Left lung (tissue), 10 donors: Measurements from ENCODE around the gene GHR. TPM values are rescaled to one million over a fixed set of nuclear protein-coding genes. Genes with fewer than 3 reads are reported as not detected.

ENCODE experiments used
- ATAC-seq: fragments of 200-7000 bp; cut with Tn5 transposase; one replicate; pipeline ENCODE4 v1.9.1; 2020; ENCODE audit warnings: moderate library complexity
- DNase-seq, 4 donors: peaks; one replicate each; pipeline ENCODE4 v3.0.0-alpha.2; 2013 to 2020
- H3K27ac ChIP-seq, 2 donors: fragments of 200-600 bp; sonication (generic) in 1 of 2; one replicate each; pipeline versions ENCODE4 v1.5.0 to v1.8.0; 2020 to 2021
- H3K27me3 ChIP-seq, 2 donors: fragments of 200-600 bp; sonication (generic) in 1 of 2; one replicate each; pipeline versions ENCODE4 v1.5.0 to v1.8.0; 2020 to 2021
- H3K36me3 ChIP-seq, 2 donors: fragments of 200-600 bp; sonication (generic) in 1 of 2; one replicate each; pipeline versions ENCODE4 v1.5.0 to v1.8.0; 2020 to 2021
- H3K4me1 ChIP-seq, 2 donors: fragments of 200-600 bp; one replicate each; pipeline ENCODE4 v1.8.0; 2021
- H3K4me3 ChIP-seq, 2 donors: fragments of 200-600 bp; sonication (generic) in 1 of 2; one replicate each; pipeline versions ENCODE4 v1.5.0 to v1.8.0; 2020 to 2021; ENCODE audit warnings: mild to moderate bottlenecking in 1 of 2
- H3K9me3 ChIP-seq, 2 donors: fragments of 200-600 bp; sonication (generic) in 1 of 2; one replicate each; pipeline versions ENCODE4 v1.5.0 to v1.8.0; 2020 to 2021
- intact Hi-C, 2 donors: fragments of 100-400 bp; cut with DNase I; formaldehyde crosslinking; loops; one replicate each; pipeline versions ENCODE4 v1.11.2 to v1.14.2; 2022
- polyA plus RNA-seq, 6 donors: library from polyadenylated mRNA; unstranded; fragments of 120-200 nt; gene quantifications; one replicate each; pipeline ENCODE4 v1.2.1, GENCODE V29; 2013; ENCODE audit not compliant: insufficient read length in 6 of 6
- total RNA-seq, 2 donors: library from RNA; stranded (reverse); fragmentation: NEBNext Ultra II Directional; extraction: Animal tissue kit (Norgen Biotek cat#: 25700); gene quantifications; one replicate each; pipeline ENCODE4 v1.2.1, GENCODE V29; 2021
- TF ChIP-seq, protein P1 (sequence below), 2 donors: fragments of 200-600 bp; sonication (generic) in 1 of 2; IDR thresholded peaks; one replicate each; pipeline versions ENCODE4 v1.5.0 to v1.8.0; 2021; ENCODE audit warnings: antibody characterized with exemption in 2 of 2
- donor health status: DM: no; HTN: yes; CAD: no.
- donor health status: DM: no; HTN: no; CAD: no.

GHR gene
- total and polyA plus RNA-seq, 8 donors: 5.7 to 30.5 (median 26.3) TPM

GRCh38 chr5:42592401-42593140 is 169.3 kb downstream of the GHR start:
- intact Hi-C loops: no loop called here
- Histone ChIP-seq H3K4me1 (peaks cover 10 to 17% of the 10 kb centered on the region in 2 donors), H3K27ac (no peak overlapping the region), H3K36me3 (no peaks in the 10 kb centered on the region), H3K27me3 (no peaks in the 10 kb centered on the region), H3K4me3 (no peak overlapping the region), H3K9me3 (no peaks in the 10 kb centered on the region)
- ATAC-seq (no peak), DNase-seq (no peak)
- TF ChIP-seq, protein P1, sequence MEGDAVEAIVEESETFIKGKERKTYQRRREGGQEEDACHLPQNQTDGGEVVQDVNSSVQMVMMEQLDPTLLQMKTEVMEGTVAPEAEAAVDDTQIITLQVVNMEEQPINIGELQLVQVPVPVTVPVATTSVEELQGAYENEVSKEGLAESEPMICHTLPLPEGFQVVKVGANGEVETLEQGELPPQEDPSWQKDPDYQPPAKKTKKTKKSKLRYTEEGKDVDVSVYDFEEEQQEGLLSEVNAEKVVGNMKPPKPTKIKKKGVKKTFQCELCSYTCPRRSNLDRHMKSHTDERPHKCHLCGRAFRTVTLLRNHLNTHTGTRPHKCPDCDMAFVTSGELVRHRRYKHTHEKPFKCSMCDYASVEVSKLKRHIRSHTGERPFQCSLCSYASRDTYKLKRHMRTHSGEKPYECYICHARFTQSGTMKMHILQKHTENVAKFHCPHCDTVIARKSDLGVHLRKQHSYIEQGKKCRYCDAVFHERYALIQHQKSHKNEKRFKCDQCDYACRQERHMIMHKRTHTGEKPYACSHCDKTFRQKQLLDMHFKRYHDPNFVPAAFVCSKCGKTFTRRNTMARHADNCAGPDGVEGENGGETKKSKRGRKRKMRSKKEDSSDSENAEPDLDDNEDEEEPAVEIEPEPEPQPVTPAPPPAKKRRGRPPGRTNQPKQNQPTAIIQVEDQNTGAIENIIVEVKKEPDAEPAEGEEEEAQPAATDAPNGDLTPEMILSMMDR (IDR thresholded peaks at IDR 0.05): no peak

- intact Hi-C loops: no loop called here
- TF ChIP-seq, protein P1 (IDR thresholded peaks at IDR 0.05): no peak
- H3K36me3 ChIP-seq: no peaks in the 10 kb centered on the region
Measured at GRCh38 chr5:42593591-42593990, 170.4 kb downstream of the GHR start.

DNA sequence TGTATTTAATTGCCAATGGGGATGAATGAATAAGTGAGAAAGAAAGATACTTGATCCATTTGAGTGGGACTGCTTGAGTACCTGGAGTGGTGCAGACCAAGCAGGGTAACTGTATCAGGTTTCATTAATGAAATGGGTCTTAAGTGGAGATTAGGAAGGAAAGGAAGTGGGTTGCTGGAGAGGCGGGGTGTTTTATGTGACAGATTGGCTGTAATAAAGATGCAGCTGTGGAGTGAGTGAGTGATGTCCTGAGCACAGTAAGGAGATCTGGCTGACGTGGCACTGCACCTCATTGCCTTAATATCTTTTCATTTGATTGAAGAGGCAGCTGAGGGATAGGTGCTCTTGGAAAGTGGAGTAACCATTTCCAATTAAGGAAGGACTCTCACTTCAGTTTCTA is 172.4 kb downstream of the GHR start:
- ATAC-seq: no peak
- Histone ChIP-seq H3K27me3 (no peaks in the 10 kb centered on the region), H3K4me1 (peaks cover 6 to 17% of the 10 kb centered on the region in 2 donors), H3K4me3 (no peak overlapping the region), H3K27ac (no peak overlapping the region), H3K36me3 (no peaks in the 10 kb centered on the region), H3K9me3 (no peaks in the 10 kb centered on the region)
- intact Hi-C loops: no loop called here
- no peak for DNase-seq
- TF ChIP-seq, protein P1 (IDR thresholded peaks at IDR 0.05): no peak

More at GRCh38 chr5:42593591-42593990, 170.4 kb downstream of the GHR start:
- H3K9me3 ChIP-seq: no peaks in the 10 kb centered on the region
- H3K27me3 ChIP-seq: no peaks in the 10 kb centered on the region
- H3K4me3 ChIP-seq: no peak overlapping the region
- no peak for DNase-seq
- ATAC-seq: no peak
- H3K27ac ChIP-seq: no peak overlapping the region
- H3K4me1 ChIP-seq: peaks cover 7 to 17% of the 10 kb centered on the region in 2 donors

GRCh38 chr5:42596817-42597216 is 173.6 kb downstream of the GHR start:
- ATAC-seq: peak; percentile 68

DNA sequence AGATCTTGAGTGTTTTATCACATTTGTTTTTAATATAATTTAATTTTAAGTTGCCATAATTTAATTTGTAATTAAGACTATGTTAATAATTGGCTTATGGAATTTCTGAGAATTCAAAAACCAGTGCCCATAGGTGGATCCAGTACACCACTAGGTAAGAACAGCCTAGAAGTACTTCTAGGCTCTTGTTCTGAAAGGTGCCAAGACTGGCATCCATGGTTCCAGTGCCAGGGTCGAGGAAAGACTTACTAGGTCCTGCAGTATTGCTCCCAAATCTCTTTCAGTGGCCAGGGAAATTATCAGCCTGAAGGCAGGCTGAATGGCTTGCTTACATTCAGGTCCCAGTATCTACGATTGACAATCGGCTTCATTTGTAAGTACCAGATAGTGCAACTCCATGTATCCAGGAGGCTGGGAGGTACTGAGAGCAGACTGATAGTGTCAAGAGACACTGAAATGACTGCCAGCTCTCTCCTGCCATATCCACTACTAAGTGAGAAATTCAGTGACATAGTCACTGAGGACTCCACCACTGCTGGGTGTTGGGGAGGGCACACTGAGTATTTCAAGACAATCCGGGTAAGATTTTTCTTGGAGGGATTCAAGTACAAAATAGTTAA is 174.2 kb downstream of the GHR start:
- Histone ChIP-seq H3K4me3 (no peak overlapping the region), H3K27me3 (no peaks in the 10 kb centered on the region), H3K27ac (no peak overlapping the region), H3K4me1 (peaks cover 0 to 9% of the 10 kb centered on the region in 2 donors), H3K36me3 (no peaks in the 10 kb centered on the region), H3K9me3 (no peaks in the 10 kb centered on the region)
- ATAC-seq (no peak), DNase-seq (no peak)
- TF ChIP-seq, protein P1 (IDR thresholded peaks at IDR 0.05): no peak
- intact Hi-C loops: no loop called here

More at GRCh38 chr5:42596817-42597216, 173.6 kb downstream of the GHR start:
- H3K27me3 ChIP-seq: no peaks in the 10 kb centered on the region
- TF ChIP-seq, protein P1 (IDR thresholded peaks at IDR 0.05): no peak
- no peak for DNase-seq
- H3K27ac ChIP-seq: no peak overlapping the region
- no peaks in the 10 kb centered on the region for H3K36me3 ChIP-seq
- peaks cover 0 to 9% of the 10 kb centered on the region in 2 donors for H3K4me1 ChIP-seq
- intact Hi-C loops: no loop called here
- no peaks in the 10 kb centered on the region for H3K9me3 ChIP-seq
- no peak overlapping the region for H3K4me3 ChIP-seq
